PFSK-1 (cell line): ENCODE measurements around the gene IGSF3.

ENCODE experiments used
- FOXP2 ChIP-seq: optimal IDR thresholded peaks from 2 replicates; pipeline ENCODE3; 2011; ENCODE audit warnings: borderline replicate concordance, control low read depth, inconsistent platforms; ENCODE audit not compliant: insufficient read depth; ENCODE audit errors: extremely low read length, extremely low read depth
- POLR2AphosphoS5 ChIP-seq: IDR thresholded peaks from 2 replicates; pipeline ENCODE4 v1.6.1; 2012; ENCODE audit warnings: low read depth, mild to moderate bottlenecking, control low read depth, low read length, moderate library complexity
- SIN3A ChIP-seq: IDR thresholded peaks from 2 replicates; pipeline ENCODE4 v1.6.1; 2012; ENCODE audit warnings: mild to moderate bottlenecking, low read length, moderate library complexity, borderline replicate concordance; ENCODE audit not compliant: insufficient read depth
- TAF1 ChIP-seq: IDR thresholded peaks from 2 replicates; pipeline ENCODE4 v1.6.1; 2012; ENCODE audit warnings: low read length, control low read depth, borderline replicate concordance; ENCODE audit not compliant: insufficient read depth
- TF ChIP-seq, protein P1 (sequence below), 2 experiments: IDR thresholded peaks; 2 replicates each; pipeline versions ENCODE4 v1.6.1 to v1.8.0; 2011 to 2012; ENCODE audit warnings: low read depth in 2 of 2, low read length in 2 of 2, control low read depth in 1 of 2, inconsistent platforms in 1 of 2, mild to moderate bottlenecking in 1 of 2, moderate library complexity in 1 of 2; ENCODE audit not compliant: insufficient read depth in 1 of 2

DNA sequence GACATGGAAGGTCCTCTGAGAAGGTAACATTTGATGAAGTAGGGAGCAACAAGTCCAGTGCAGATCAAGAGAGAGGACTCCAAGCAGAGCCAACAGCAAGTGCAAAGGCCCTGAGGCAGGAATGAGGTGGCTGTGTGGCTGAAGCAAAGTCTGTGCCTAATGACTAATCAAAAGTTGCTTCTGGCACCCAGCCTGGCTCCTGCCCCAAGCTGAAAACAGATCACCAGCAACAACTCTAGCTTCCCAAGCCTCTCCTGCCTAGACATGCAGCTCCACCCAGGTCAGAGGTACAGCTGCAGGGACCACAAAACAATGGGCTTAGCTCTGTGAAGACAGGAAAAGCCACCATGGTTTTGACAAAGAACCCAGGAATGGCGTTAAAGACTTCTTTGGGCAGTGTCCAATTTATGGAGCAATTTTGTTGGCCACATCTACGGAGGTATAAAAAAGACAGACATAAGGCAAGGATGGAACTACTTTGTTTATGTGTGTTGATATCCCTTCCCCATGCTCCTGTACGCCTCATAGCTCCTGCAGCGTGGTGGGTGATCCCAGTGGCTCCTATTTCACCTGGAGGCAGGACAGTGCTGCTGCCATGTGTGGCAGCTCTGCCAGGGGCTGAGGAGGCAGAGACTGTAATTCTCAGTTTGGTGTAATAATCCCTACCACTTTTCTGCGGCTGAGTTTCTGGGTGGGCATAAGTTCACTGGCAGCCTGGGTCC is 26.4 kb upstream of the IGSF3 start:
- TF ChIP-seq POLR2AphosphoS5 (no peak), SIN3A (no peak), TAF1 (no peak), FOXP2 (no peak)
- TF ChIP-seq, protein P1, sequence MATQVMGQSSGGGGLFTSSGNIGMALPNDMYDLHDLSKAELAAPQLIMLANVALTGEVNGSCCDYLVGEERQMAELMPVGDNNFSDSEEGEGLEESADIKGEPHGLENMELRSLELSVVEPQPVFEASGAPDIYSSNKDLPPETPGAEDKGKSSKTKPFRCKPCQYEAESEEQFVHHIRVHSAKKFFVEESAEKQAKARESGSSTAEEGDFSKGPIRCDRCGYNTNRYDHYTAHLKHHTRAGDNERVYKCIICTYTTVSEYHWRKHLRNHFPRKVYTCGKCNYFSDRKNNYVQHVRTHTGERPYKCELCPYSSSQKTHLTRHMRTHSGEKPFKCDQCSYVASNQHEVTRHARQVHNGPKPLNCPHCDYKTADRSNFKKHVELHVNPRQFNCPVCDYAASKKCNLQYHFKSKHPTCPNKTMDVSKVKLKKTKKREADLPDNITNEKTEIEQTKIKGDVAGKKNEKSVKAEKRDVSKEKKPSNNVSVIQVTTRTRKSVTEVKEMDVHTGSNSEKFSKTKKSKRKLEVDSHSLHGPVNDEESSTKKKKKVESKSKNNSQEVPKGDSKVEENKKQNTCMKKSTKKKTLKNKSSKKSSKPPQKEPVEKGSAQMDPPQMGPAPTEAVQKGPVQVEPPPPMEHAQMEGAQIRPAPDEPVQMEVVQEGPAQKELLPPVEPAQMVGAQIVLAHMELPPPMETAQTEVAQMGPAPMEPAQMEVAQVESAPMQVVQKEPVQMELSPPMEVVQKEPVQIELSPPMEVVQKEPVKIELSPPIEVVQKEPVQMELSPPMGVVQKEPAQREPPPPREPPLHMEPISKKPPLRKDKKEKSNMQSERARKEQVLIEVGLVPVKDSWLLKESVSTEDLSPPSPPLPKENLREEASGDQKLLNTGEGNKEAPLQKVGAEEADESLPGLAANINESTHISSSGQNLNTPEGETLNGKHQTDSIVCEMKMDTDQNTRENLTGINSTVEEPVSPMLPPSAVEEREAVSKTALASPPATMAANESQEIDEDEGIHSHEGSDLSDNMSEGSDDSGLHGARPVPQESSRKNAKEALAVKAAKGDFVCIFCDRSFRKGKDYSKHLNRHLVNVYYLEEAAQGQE (IDR thresholded peaks at IDR 0.05; ENCODE audit: insufficient read depth in 1 of 2, low read depth in 2 of 2, low read length in 2 of 2): no peak
